T-helper 1 cell treated with Interleukin-12 subunit alpha and Interleukin-12 subunit beta and Interleukin-4 antibody, amounts not matched to agents 30 μg/mL and 1 μg/mL, for 36 hours (primary cell): ENCODE measurements around the gene RNF157.
"Not testable (repeated sequence)": the region's sequence is repeated elsewhere in the genome, so short reads cannot be mapped to it uniquely, and the experiment has no call there.

Source experiments
- H3K27ac Mint-ChIP-seq: one replicate; pipeline ENCODE4 v1.8.0; 2021; ENCODE audit warnings: mild to moderate bottlenecking, mixed read lengths
- H3K27me3 Mint-ChIP-seq: one replicate; pipeline ENCODE4 v1.8.0; 2021; ENCODE audit warnings: low read depth, mixed read lengths
- H3K36me3 Mint-ChIP-seq: one replicate; pipeline ENCODE4 v1.8.0; 2021; ENCODE audit warnings: low read depth, mixed read lengths
- H3K4me1 Mint-ChIP-seq: one replicate; pipeline ENCODE4 v1.8.0; 2021; ENCODE audit warnings: low read depth, mixed read lengths
- H3K4me3 Mint-ChIP-seq: one replicate; pipeline ENCODE4 v1.8.0; 2021; ENCODE audit warnings: mild to moderate bottlenecking, moderate library complexity, mixed read lengths
- H3K9me3 Mint-ChIP-seq: one replicate; pipeline ENCODE4 v1.8.0; 2021; ENCODE audit warnings: mixed read lengths

The RNF157 gene

DNA sequence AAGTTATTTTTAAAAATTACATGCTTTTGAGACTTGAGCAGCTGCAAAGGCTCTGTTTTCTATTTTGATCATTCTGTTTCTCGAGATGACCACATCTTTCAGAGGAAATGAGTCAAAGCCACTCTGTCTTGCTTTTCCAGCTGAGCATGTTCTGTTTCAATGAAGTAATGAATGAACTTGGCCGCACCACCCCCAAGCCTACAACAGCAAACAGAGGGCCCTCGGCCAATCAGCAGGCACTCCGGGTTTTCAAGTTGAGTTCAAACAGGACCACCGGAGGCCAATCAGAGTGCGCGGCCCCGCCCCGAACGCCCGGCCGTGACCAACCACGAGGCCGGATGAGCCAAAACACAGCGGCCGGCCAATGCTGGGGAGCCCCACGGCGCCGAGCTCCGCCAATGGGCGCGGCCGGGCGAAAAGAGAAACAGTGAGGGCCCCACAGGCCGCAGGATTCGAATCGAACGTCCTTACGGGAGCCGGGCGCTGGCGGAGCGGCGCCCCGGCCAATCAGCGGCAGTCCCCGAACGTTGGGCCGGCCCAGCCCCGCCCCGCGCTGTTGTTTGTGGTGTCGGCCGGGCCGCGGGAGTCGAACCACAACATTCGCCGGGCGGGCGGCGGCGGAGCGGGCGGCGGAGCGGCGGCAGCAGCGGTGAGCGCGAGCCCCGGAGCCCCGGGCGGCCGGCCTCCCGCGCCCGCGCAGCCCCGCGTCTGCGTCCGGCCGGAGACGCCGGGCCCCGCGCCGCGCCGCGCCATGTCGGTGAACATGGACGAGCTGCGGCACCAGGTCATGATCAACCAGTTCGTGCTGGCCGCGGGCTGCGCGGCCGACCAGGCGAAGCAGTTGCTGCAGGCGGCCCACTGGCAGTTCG lies 24.7 kb upstream of the RNF157 start, which contains the start of gene UBALD2:
UBALD2 (plus strand) TSS at position 594 of the 869 bp plus-strand sequence; CDS start at position 752, 158 bp downstream.
- peak within 1 kb of the TSS; percentile 98 for H3K27ac Mint-ChIP-seq
- H3K4me3 Mint-ChIP-seq = peak within 1 kb of the TSS; percentile 94
- peaks cover 32% of the 10 kb centered on the region for H3K36me3 Mint-ChIP-seq
- H3K4me1 Mint-ChIP-seq = peaks cover 52% of the 10 kb centered on the region
- H3K27me3 Mint-ChIP-seq = no peaks in the 10 kb centered on the region
- no peaks in the 10 kb centered on the region for H3K9me3 Mint-ChIP-seq

DNA sequence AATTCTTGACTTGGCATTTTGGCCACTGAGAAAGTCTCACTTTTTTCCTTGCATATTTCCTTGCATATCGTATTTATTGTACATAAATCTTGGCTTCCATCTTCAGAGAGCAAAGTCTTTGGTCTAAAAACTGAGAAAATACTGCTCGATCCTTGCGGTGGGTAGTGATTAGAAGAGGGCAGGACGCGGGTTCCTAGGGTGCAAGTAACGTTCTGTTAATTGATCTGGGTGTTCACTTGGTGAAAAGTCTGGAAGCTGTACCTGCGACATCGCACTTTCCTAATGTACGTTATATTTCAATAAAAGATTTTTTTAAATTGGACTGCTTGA lies 24.1 kb upstream of the RNF157 start:
- Mint-ChIP-seq H3K4me3 (peak overlapping the region; percentile 68), H3K36me3 (peaks cover 27% of the 10 kb centered on the region), H3K27ac (peak overlapping the region; percentile 83), H3K9me3 (no peaks in the 10 kb centered on the region), H3K27me3 (no peaks in the 10 kb centered on the region), H3K4me1 (peaks cover 50% of the 10 kb centered on the region)

DNA sequence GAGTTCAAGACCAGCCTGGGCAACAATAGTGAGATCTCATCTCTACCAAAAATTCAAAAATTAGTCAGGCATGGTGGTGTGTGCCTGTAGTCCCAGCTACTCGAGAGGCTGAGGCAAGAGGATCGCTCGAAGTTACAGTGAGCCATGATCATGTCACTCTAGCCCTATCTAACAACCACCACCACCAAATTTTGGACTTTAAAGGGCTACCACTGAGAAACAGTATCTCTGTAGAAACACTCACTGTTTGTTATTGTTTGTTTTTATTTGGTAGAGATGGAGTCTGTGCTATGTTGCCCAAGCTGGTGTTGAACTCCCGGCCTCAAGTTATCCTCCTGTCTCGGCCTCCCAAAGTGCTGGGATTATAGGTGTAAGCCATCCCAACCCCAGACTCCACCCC lies 23.6 kb upstream of the RNF157 start:
- Mint-ChIP-seq H3K4me3 (peak overlapping the region; percentile 68), H3K36me3 (peaks cover 23% of the 10 kb centered on the region), H3K4me1 (peaks cover 46% of the 10 kb centered on the region), H3K9me3 (no peaks in the 10 kb centered on the region), H3K27ac (peak overlapping the region; percentile 83), H3K27me3 (no peaks in the 10 kb centered on the region)

DNA sequence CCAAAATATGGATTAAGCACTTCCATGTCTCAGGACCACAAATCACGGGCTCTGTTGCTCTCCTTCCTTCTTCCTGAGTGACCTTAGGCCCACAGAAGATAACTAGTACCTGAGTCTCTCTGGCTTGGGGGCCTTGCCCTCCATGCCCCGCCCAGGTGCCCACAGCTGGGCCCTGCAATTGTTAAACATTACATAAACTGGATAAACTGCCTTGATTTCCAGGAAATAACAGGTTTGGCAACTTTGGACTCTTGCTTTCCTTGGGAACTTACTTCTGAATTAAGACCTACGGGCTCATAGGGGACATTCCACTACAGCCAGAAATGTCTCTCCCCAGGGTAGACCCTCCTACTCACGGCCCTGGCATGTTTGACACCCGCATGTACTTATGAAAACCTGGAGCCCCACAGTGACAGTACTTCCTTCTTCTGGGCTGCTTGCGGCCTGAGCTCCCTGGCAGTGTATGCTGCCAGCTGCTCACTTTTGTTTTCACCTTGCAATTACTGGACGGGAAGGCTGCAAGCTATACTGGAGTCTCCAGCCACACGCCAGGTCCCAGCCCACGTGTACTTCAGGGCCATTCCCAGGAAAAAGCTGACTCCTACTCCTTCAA lies 22.5 kb upstream of the RNF157 start:
- Mint-ChIP-seq H3K27ac (peak overlapping the region; percentile 83), H3K27me3 (no peaks in the 10 kb centered on the region), H3K4me3 (peak overlapping the region; percentile 40), H3K4me1 (peaks cover 41% of the 10 kb centered on the region), H3K36me3 (peaks cover 15% of the 10 kb centered on the region), H3K9me3 (no peaks in the 10 kb centered on the region)

DNA sequence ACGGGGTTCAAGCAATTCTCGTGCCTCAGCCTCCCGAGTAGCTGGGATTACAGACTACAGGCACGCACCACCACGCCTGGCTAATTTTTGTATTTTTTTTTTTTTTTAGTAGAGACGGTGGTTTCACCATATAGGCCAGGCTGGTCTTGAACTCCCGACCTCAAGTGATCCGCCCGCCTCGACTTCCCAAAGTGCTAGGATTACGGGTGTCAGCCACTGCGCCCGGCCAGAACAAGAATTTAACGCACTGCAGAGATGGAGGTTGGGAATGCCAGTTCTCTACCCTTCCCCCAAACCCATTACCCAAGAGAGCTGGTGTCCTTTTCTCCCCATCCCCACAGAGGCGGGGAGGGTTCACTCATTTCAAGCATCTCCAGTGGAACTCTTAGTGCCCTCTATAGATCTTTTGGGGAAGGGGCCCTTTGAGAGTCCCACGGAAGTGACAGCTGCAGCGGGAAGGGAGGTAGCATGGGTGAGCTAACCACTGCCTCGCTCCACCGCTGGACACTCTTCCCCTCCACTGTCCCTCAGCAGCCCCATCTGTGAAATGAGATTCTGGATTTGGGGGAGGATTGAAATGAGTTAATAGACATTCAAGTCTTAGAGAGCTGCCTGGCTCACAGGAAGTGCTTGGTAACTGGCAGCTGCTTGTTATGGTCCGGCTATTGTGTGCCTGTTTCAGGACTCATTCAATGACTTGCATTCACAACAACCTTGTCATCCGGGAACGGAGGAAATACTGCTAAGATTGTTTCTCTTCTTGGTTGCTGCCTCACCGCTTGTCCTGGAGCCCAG lies 21.3 kb upstream of the RNF157 start:
- H3K9me3 Mint-ChIP-seq = peaks cover 4% of the 10 kb centered on the region
- H3K4me3 Mint-ChIP-seq = no peak overlapping the region
- H3K36me3 Mint-ChIP-seq = peaks cover 8% of the 10 kb centered on the region
- H3K27me3 Mint-ChIP-seq = no peaks in the 10 kb centered on the region
- H3K27ac Mint-ChIP-seq = peak overlapping the region; percentile 83
- H3K4me1 Mint-ChIP-seq = peaks cover 41% of the 10 kb centered on the region

DNA sequence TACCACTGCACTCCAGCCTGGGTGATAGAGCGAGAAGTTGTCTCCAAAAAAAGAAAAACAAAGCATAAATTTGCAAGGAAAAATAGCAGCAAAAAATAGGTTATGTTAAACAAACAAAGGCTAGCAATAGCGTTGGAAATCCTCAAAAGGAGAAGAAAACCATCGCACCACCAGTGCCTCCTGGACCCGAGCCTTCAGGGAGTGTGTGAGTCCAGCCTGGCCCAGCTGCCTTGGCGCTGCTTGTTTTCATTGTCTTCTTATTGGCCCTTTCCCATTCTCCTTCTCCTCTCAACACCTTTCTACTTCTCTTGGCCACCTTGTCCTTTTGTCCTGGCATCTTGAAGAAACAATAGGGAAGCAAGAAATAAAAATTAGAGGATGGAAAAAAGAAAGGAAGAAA lies 20.4 kb upstream of the RNF157 start:
- H3K9me3 Mint-ChIP-seq = peaks cover 4% of the 10 kb centered on the region
- H3K4me3 Mint-ChIP-seq = no peak overlapping the region
- peaks cover 4% of the 10 kb centered on the region for H3K36me3 Mint-ChIP-seq
- no peaks in the 10 kb centered on the region for H3K27me3 Mint-ChIP-seq
- H3K4me1 Mint-ChIP-seq = peaks cover 47% of the 10 kb centered on the region
- peak overlapping the region; percentile 77 for H3K27ac Mint-ChIP-seq

DNA sequence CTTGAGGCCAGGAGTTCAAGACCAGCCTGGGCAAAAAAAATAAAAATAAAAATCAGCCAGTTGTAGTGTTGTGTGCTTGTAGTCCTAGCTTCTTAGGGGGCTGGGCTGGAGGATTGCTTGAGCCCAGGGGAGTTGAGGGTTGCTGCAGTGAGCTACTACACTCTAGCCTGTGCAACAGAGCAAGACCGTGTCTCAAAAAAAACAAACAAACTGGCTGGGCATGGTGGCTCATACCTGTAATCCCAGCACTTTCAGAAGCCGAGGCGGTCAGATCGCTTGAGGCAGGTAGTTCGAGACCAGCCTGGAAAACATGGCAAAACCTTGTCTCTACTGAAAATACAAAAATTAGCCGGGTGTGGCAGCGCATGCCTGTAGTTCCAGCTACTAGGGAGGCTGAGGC lies 19.9 kb upstream of the RNF157 start:
- Mint-ChIP-seq H3K27ac (no peak overlapping the region), H3K9me3 (peaks cover 4% of the 10 kb centered on the region), H3K36me3 (peaks cover 7% of the 10 kb centered on the region), H3K4me3 (no peak overlapping the region), H3K27me3 (no peaks in the 10 kb centered on the region), H3K4me1 (peaks cover 52% of the 10 kb centered on the region)

DNA sequence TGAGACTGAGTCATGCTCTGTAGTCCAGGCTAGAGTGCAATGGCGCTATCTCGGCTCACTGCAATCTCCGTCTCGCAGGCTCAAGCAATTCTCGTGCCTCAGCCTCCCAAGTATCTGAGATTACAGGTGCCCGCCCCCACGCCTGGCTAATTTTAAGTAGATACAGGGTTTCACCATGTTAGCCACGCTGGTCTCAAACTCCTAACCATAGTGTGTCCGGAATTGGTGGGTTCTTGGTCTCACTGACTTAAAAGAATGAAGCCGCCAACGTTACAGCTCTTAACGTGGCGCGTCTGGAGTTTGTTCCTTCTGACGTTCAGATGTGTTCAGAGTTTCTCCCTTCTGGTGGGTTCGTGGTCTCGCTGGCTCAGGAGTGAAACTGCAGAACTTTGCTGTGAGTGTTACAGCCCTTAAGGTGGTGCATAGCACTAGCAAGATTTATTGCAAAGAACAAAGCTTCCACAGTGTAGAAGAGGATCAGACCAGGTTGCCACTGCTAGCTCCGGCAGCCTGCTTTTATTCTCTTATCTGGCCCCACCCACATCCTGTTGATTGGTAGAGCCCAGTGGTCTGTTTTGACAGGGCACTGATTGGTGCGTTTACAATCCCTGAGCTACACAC lies 16.2 kb upstream of the RNF157 start:
- H3K36me3 Mint-ChIP-seq, H3K27me3 Mint-ChIP-seq, H3K9me3 Mint-ChIP-seq: not testable (repeated sequence)
- Mint-ChIP-seq H3K27ac (peak overlapping the region; percentile 78), H3K4me1 (peaks cover 47% of the 10 kb centered on the region), H3K4me3 (peak overlapping the region; percentile 33)

DNA sequence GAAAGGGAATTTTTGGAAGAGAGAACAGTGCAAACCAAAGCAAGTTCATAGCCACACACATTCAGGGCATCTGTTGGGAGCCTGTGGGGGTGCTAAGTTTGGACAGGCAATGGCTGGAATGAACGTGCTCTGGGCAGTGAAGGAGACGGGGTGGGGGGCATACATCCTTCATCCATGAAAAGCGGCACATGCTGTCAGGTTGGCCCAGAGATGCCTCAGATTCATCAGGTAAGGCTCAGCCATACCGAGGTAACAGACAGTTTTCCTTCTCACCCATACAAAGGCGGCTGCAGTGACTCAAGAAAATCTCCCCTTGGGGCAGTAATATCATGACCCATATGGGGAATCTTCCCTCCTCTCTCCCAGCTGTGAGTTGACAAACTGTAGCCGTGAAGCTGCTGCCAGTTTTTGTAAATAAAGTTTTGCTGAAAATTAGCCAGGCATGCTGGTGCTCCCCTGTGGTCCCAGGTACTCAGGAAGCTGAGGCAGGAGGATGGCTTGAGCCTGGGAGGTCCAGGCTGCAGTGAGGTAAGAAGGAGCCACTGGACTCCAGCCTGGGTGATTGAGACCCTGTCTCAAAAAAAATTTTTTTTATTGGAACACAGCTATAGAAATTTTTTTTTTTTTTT lies 15.6 kb upstream of the RNF157 start:
- H3K27ac Mint-ChIP-seq = peak overlapping the region; percentile 78
- H3K4me3 Mint-ChIP-seq = no peak overlapping the region
- no peaks in the 10 kb centered on the region for H3K27me3 Mint-ChIP-seq
- peaks cover 4% of the 10 kb centered on the region for H3K9me3 Mint-ChIP-seq
- peaks cover 47% of the 10 kb centered on the region for H3K4me1 Mint-ChIP-seq
- peaks cover 7% of the 10 kb centered on the region for H3K36me3 Mint-ChIP-seq

DNA sequence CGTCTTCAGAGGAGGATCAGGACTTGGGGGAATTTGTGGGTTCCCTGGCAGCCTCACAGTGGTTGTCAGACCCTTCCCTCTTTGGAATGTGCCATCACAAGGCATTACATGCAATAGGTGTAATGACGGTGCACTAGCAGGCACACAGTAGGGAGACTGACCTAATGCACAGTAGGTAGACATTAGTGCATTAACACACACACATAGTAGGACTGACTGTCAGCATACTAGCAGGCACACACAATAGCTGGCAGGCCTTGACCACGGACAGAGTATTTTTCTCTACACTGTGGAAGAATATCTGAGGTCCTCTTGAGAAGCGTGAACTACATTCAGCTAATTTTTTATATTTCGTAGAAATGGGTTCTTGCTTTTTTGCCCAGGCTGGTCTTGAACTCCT lies 14.0 kb upstream of the RNF157 start:
- H3K36me3 Mint-ChIP-seq = peaks cover 7% of the 10 kb centered on the region
- H3K4me1 Mint-ChIP-seq = peaks cover 39% of the 10 kb centered on the region
- no peak overlapping the region for H3K4me3 Mint-ChIP-seq
- H3K9me3 Mint-ChIP-seq = peaks cover 4% of the 10 kb centered on the region
- H3K27me3 Mint-ChIP-seq = no peaks in the 10 kb centered on the region
- H3K27ac Mint-ChIP-seq = peak overlapping the region; percentile 52

DNA sequence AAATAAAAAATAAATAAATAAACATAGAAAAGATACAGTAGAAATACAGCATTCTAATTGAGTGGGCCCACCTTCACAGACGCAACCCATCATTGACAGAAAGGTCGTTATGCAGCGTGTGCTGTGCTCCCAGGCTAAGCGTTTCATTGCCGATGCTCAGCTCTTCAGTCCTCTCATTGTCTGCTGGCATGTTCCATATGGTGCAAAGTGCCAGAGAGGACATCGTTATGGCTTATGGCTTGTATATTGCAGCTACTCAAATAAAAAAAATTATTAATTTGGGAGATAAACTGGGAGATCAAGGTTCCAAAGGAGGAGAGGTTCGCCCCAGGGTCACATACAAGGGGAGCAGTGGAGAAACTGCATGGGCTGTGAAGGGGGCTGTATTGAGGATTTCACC lies 13.5 kb upstream of the RNF157 start:
- peak overlapping the region; percentile 52 for H3K27ac Mint-ChIP-seq
- H3K4me1 Mint-ChIP-seq = peaks cover 41% of the 10 kb centered on the region
- no peaks in the 10 kb centered on the region for H3K27me3 Mint-ChIP-seq
- H3K9me3 Mint-ChIP-seq = peaks cover 4% of the 10 kb centered on the region
- H3K36me3 Mint-ChIP-seq = peaks cover 7% of the 10 kb centered on the region
- no peak overlapping the region for H3K4me3 Mint-ChIP-seq

DNA sequence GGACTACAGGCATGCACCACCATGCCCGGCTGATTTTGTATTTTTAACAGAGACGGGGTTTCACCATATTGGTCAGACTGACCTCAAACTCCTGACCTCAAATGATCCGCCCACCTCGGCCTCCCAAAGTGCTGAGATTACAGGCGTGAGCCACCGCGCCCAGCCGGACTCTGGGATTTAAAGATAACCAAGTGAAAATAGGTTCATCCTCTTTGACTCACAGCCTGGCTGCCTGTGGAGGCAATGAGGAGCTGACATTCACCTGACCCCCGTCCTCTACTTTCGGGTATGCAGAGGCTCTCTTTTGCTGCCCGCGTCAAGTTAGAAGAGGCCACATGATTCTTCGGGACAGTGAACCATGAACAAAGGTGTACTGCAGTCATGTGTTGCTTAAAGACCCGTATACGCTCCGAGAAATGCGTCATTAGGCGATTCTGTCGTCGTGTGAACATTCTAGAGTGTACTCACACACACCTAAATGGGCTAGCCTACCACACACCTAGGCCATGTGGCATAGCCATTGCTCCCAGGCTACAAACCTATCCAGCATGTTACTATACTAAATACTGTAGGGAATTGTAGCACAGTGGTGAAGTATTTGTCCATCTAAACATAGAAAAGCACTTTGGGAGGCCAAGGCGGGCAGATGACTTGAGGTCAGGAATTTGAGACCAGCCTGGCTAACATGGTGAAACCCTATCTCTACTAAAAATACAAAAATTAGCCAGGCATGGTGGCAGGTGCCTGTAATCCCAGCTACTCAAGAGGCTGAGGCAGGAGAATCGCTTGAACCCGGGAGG lies 12.9 kb upstream of the RNF157 start:
- H3K4me3 Mint-ChIP-seq = peak overlapping the region; percentile 81
- H3K36me3 Mint-ChIP-seq, H3K27me3 Mint-ChIP-seq, H3K9me3 Mint-ChIP-seq: not testable (repeated sequence)
- H3K4me1 Mint-ChIP-seq = peaks cover 46% of the 10 kb centered on the region
- H3K27ac Mint-ChIP-seq = peak overlapping the region; percentile 99
